HG03097 (cell line): ENCODE data around the gene DSEL.

ENCODE experiments used
- ATAC-seq: cut with Tn5 transposase; IDR thresholded peaks from one replicate; pipeline ENCODE4 v1.9.1; 2021; ENCODE audit not compliant: unreplicated experiment, low FRiP score

Gene DSEL

DNA sequence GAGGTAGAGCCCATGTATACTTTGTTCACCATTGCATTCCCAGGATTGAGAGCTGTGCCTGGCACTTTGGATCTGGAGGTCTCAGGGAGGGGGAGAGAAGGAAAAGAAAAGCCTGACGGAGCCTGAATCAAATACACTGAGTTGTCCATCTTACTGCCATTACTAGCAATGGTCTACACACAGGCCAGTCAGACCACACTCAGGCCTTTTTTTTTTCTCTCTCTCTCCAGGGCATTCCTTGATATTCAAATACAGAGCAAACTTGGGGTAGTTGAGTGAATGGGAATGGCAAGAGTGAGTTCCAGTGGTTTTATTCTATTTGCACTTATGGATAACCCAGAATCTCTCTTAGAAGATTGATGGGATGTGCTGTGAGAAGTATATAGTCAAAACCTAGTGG, 11.8 kb downstream of the DSEL start:
- ATAC-seq: no peak

DNA sequence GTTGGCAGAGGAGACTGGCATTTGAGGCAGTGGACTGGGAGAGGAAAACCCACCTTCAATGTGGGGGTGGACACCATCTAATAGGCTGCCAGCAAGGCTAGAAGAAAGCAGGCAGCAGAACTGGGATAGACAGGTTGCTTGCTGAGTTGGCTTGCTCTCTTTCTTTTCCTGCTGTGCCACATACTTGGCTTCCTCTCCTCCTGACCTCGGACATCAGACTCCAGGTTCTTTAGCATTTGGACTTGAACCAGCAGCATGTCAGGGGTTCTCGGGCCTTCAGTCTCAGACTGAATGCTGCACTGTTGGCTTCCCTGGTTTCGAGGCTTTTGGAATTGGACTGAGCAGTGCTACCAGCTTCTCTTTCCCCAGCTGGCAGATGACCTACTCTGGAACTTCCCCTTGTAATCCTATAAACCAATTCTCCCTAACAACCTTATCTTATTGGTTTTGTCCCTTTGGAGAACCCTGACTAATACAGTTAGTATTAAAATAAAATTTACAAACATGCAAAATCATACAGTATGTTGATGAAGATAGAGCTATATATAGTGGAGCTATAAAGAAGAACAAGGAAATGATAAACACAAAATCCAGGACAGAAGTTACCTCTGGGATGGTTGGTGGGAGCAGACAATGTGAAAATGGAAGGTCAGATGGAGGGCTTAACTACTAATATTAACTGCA, 15.9 kb downstream of the DSEL start:
- no peak for ATAC-seq

DNA sequence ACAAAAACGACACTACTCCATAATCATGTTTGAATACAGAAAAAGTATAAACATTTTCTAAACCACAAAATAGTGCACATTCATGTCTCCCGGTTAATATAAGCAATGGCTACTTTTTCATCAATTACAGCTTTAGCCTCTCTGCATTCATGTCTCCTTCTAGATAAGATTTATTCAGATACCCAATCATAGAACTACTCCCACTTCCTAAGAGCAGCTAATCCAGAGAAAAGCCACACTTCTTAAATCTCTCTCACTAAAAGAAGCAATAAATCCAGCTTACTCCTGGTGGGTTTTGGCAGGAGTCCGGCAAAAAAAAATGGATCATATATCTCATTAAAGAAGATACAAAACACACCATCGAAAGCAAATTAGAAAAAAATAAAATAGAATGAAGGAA, 20.1 kb downstream of the DSEL start:
- ATAC-seq: no peak

- no peak for ATAC-seq
These were observed 30.0 kb downstream of the DSEL start for GRCh38 chr18:67486534-67486933.

DNA sequence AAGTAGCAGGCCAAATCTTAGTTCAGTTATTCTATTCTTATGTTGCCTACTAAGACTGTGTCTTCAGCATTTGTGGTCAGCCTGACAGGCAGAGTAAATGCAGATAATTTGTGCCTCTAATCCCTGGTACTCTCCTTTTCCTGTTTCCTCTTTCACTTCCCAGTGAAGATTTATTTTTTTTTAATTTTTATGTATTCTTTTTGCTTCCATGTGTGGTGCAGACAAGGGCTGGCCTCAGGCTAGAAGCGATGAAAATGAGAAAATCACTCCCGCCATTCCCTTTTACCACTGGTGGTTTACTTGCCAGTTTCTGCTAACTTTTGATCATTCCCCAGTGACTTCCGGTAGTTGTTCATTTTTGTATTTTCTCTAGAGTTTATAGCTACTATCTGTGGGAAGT, 30.9 kb downstream of the DSEL start:
- ATAC-seq: no peak

DNA sequence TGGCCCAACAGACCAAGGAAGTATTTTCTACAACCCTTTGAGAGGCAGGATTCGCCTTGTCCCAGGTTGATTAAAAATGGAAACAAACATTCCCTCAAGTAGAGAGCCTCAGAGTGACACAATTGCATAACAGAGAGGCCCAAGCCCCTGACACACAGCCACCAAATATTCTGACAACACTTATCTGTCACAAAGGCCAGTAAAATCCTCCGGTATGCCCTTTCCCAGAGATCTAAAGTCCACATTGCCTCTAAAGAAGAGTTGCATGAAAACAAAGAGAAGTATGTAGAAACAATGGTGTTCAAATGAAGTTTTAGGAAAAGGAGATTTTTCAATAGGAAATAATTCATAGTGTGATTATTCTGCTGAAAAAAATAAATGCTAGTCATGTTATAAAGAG, 32.1 kb downstream of the DSEL start:
- ATAC-seq: no peak

DNA sequence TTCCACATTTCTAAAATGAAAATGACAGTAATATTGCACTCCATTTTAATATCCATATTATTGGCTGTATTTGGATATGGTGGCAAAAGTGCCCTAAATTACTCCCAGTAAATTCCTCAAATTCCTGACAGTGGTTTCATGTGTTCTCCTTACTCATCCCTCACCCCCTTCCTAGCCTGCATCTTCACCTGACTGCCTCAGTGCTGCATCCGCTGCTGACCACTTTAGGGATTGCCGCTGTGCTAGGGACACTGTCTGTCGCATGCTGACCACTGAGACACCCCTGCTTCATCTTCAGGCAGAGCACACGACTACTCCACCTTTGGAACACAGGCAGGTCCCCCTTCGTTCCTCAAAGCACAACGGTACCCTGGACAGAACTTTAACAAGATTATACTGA, 32.6 kb downstream of the DSEL start:
- no peak for ATAC-seq

DNA sequence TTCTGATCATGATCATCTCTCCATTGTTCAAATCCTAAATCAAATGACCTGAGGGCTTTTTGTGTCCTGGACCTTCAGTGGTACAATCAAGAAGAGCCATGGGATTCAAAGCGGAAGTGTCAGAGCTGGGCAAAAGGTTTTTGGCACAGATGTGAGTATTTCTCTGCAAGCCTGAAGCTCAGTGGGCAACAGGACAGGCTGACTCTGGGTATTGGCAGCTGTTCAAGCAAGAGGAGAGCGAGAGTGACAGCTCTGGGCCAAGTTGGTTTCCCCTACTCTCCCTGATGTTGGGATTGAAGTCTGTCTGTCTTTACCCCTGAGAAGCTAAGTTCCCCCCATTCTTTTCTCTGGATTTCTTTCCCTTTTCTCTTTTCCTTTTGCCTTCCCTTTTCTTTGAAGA, 33.3 kb downstream of the DSEL start:
- ATAC-seq: no peak

DNA sequence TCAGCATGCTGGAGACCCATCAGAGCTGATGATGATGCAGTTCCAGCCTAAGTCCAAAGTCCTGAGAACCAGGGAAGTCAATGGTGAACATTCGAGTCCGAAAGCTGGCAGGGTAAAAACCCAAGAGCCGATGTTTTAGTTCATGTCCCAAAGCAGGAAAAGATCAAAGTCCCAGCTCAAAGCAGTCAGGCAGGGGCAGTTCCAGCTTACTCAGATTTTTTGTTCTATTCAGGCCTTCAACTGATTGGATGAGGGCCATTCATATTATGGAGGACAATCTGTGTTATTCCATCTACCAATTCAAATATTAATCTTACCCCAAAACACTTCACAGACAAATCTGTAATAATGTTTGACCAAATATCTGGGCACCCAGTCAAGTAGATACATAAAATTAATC, 38.3 kb downstream of the DSEL start:
- ATAC-seq: no peak

- no peak for ATAC-seq
These were observed 39.0 kb downstream of the DSEL start for GRCh38 chr18:67477522-67477921.

DNA sequence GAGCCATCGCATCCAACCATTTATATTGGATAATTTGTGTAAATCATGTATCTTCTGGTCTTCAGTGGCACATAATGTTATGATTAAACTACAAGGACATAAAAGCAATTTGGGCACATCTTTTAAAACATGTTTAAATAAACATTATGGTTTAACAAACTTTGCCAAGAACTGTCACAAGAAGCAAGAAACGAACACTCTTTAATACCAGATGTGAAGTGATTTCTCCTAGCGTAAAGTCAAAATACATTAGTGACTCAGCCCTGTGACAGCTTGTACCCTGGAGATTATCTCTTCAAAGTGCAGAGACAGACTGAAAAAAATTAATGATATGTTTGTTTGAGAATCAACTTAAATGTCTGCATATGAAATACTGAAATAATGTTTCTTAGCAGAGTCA, 39.9 kb downstream of the DSEL start:
- no peak for ATAC-seq

- ATAC-seq: no peak
These were observed 40.8 kb downstream of the DSEL start for GRCh38 chr18:67475673-67476072.

DNA sequence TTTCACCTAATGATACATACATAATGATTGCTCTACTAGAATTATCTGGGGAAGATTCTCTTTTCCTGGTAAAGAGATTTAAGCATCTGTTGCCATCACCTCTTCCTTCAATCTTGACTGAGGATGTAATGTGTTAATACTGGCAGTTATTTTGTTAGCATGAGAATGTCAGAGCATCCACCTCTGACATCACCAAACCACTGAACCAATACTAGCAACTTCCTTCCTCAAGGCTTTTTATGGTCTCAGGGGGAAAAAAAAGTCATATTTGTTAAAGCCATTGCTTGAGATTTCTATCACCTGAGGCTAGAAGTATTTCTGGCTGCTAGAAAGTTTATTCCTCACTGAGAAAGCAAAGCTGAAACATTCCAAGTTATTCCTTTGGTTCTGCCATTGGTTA, 48.5 kb downstream of the DSEL start:
- ATAC-seq: no peak

GRCh38 chr18:67467188-67467587, 49.3 kb downstream of the DSEL start:
- no peak for ATAC-seq

GRCh38 chr18:67464499-67464898, 52.0 kb downstream of the DSEL start:
- no peak for ATAC-seq

- ATAC-seq: no peak
These were observed 52.7 kb downstream of the DSEL start for GRCh38 chr18:67463829-67464228.

- ATAC-seq: no peak
These were observed 59.8 kb downstream of the DSEL start for GRCh38 chr18:67456711-67457110.
